HEK293 (cell line): ENCODE results near the gene RPP30.

Source experiments
- CTCF ChIA-PET: fragments of 350-600 bp; formaldehyde crosslinking; extraction: SDS; loops from one replicate; lab custom pipeline; 2021; ENCODE audit warnings: antibody characterized with exemption; lab: Yijun Ruan, JAX
- POLR2A ChIA-PET: fragments of 300-600 bp; formaldehyde crosslinking; extraction: SDS; loops from one replicate; lab custom pipeline; 2020; ENCODE audit warnings: antibody characterized with exemption, inconsistent platforms; lab: Yijun Ruan, JAX
- H3K27ac ChIP-seq: fragments of 200-500 bp; sonication (Bioruptor generic); 2 replicates; pipeline ENCODE4 v1.5.1; 2014; ENCODE audit warnings: low read depth, low read length, control low read depth, inconsistent platforms; ENCODE audit errors: extremely low read depth
- H3K36me3 ChIP-seq, 2 experiments: fragments of 200-500 bp in 1 of 2; sonication (Bioruptor generic) in 1 of 2; 1 replicate in 1 of 2; 2 replicates in 1 of 2; pipeline ENCODE4 v1.5.1; 2014 to 2017; ENCODE audit warnings: inconsistent platforms in 2 of 2, low read length in 2 of 2; ENCODE audit not compliant: control insufficient read depth in 2 of 2, insufficient read depth in 1 of 2
- H3K4me1 ChIP-seq: fragments of 200-500 bp; sonication (Bioruptor generic); 2 replicates; pipeline ENCODE4 v1.5.1; 2014; ENCODE audit warnings: mild to moderate bottlenecking, low read length, inconsistent platforms; ENCODE audit not compliant: control insufficient read depth, insufficient read depth
- H3K4me3 ChIP-seq: 2 replicates; pipeline ENCODE4 v1.5.1; 2011; ENCODE audit warnings: low read depth, mild to moderate bottlenecking, control low read depth, low read length, moderate library complexity
- H3K9me3 ChIP-seq: fragments of 200-500 bp; sonication (Bioruptor generic); 2 replicates; pipeline ENCODE4 v1.5.1; 2014; ENCODE audit warnings: low read depth, low read length, inconsistent platforms; ENCODE audit not compliant: control insufficient read depth, insufficient read depth
- BCL11B ChIP-seq: fragments of 450-650 bp; formaldehyde crosslinking; IDR thresholded peaks from 2 replicates; pipeline ENCODE4 v1.5.1; 2016; ENCODE audit warnings: low read depth, missing biosample characterization, missing genetic modification characterization
- EGR2 ChIP-seq: fragments of 450-650 bp; formaldehyde crosslinking; IDR thresholded peaks from 2 replicates; pipeline ENCODE4 v1.5.1; 2016; ENCODE audit warnings: low read depth, missing biosample characterization, missing genetic modification characterization
- FEZF1 ChIP-seq: fragments of 450-650 bp; formaldehyde crosslinking; IDR thresholded peaks from 2 replicates; pipeline ENCODE4 v1.5.1; 2016; ENCODE audit warnings: missing biosample characterization, missing genetic modification characterization
- GLIS1 ChIP-seq: fragments of 450-650 bp; formaldehyde crosslinking; IDR thresholded peaks from 2 replicates; pipeline ENCODE4 v1.5.1; 2016; ENCODE audit warnings: missing biosample characterization, missing genetic modification characterization
- KLF1 ChIP-seq: fragments of 450-650 bp; formaldehyde crosslinking; IDR thresholded peaks from 2 replicates; pipeline ENCODE4 v1.5.1; 2016; ENCODE audit warnings: missing biosample characterization, missing genetic modification characterization
- MZF1 ChIP-seq: fragments of 450-650 bp; formaldehyde crosslinking; IDR thresholded peaks from 2 replicates; pipeline ENCODE4 v1.5.1; 2017; ENCODE audit warnings: missing biosample characterization, missing genetic modification characterization, borderline replicate concordance
- TRIM28 ChIP-seq: IDR thresholded peaks from 2 replicates; pipeline ENCODE4 v1.6.1; 2011; ENCODE audit warnings: low read length, control low read depth, borderline replicate concordance
- WT1 ChIP-seq: fragments of 450-650 bp; formaldehyde crosslinking; IDR thresholded peaks from 2 replicates; pipeline ENCODE4 v1.5.1; 2016; ENCODE audit warnings: missing biosample characterization, missing genetic modification characterization
- ZBTB17 ChIP-seq: fragments of 450-650 bp; formaldehyde crosslinking; IDR thresholded peaks from 2 replicates; pipeline ENCODE4 v1.5.1; 2016; ENCODE audit warnings: missing biosample characterization, missing genetic modification characterization
- ZFHX2 ChIP-seq: fragments of 450-650 bp; formaldehyde crosslinking; conservative IDR thresholded peaks from 2 replicates; pipeline ENCODE4 v1.5.1; 2016; ENCODE audit warnings: missing biosample characterization, missing genetic modification characterization
- ZNF248 ChIP-seq: fragments of 450-650 bp; formaldehyde crosslinking; IDR thresholded peaks from 2 replicates; pipeline ENCODE4 v1.5.1; 2017; ENCODE audit warnings: missing biosample characterization, missing genetic modification characterization
- ZNF266 ChIP-seq: fragments of 450-650 bp; formaldehyde crosslinking; IDR thresholded peaks from 2 replicates; pipeline ENCODE4 v1.5.1; 2016; ENCODE audit warnings: missing biosample characterization, missing genetic modification characterization, low read depth
- ZNF311 ChIP-seq: fragments of 450-650 bp; formaldehyde crosslinking; IDR thresholded peaks from 2 replicates; pipeline ENCODE4 v1.5.1; 2017; ENCODE audit warnings: missing biosample characterization, missing genetic modification characterization, borderline replicate concordance
- ZNF341 ChIP-seq: fragments of 450-650 bp; formaldehyde crosslinking; IDR thresholded peaks from 2 replicates; pipeline ENCODE4; 2016; ENCODE audit warnings: low read depth, missing biosample characterization, missing genetic modification characterization
- ZNF366 ChIP-seq: fragments of 450-650 bp; formaldehyde crosslinking; conservative IDR thresholded peaks from 2 replicates; pipeline ENCODE4 v1.5.1; 2016; ENCODE audit warnings: missing biosample characterization, missing genetic modification characterization
- ZNF416 ChIP-seq: fragments of 450-650 bp; formaldehyde crosslinking; IDR thresholded peaks from 2 replicates; pipeline ENCODE4 v1.5.1; 2016; ENCODE audit warnings: missing biosample characterization, missing genetic modification characterization
- ZNF548 ChIP-seq: fragments of 450-650 bp; formaldehyde crosslinking; IDR thresholded peaks from 2 replicates; pipeline ENCODE4 v1.5.1; 2016; ENCODE audit warnings: missing biosample characterization, missing genetic modification characterization
- ZNF561 ChIP-seq: fragments of 450-650 bp; IDR thresholded peaks from 2 replicates; pipeline ENCODE4 v1.5.1; 2018; ENCODE audit warnings: missing biosample characterization, missing genetic modification characterization, borderline replicate concordance
- ZNF571 ChIP-seq: fragments of 450-650 bp; formaldehyde crosslinking; IDR thresholded peaks from 2 replicates; pipeline ENCODE4 v1.5.0; 2017; ENCODE audit warnings: missing biosample characterization, missing genetic modification characterization
- ZNF600 ChIP-seq: fragments of 450-650 bp; formaldehyde crosslinking; IDR thresholded peaks from 2 replicates; pipeline ENCODE4 v1.5.1; 2016; ENCODE audit warnings: missing biosample characterization, missing genetic modification characterization
- ZNF629 ChIP-seq: fragments of 450-650 bp; formaldehyde crosslinking; IDR thresholded peaks from 2 replicates; pipeline ENCODE4 v1.5.1; 2017; ENCODE audit warnings: missing biosample characterization, missing genetic modification characterization
- ZNF843 ChIP-seq: fragments of 450-650 bp; formaldehyde crosslinking; IDR thresholded peaks from 2 replicates; pipeline ENCODE4 v1.5.1; 2016; ENCODE audit warnings: missing biosample characterization, missing genetic modification characterization
- TF ChIP-seq, protein P1 (sequence below): fragments of 450-650 bp; formaldehyde crosslinking; IDR thresholded peaks from 2 replicates; pipeline ENCODE4; 2016; ENCODE audit warnings: missing biosample characterization, missing genetic modification characterization

Gene RPP30

DNA sequence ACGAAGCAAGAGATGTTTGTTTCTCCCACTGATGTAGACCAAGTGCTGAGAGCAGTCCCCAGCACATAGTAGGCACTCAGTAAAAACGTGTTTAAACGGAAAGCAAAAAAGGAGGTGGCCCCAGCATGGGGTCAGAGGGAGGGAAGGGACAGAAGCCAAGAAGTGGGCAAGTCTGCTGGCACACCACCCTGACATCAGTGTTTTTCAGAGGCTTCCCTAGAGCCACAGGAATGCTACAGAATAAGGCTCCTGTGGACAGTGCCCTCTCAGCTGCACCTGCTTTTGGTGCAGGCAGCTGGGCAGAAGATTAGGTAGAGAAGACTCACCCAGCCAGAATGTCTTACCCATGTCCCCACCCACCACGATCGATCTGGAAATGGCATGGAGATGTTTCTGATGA, 57.4 kb downstream of the RPP30 start:
- no peak overlapping the region for H3K4me3 ChIP-seq
- CTCF ChIA-PET, result interaction anchor here (1.1 to 1.9 kb wide), 2 partner anchors 9 to 18 kb away, joined by 4 to 5 read pairs; partner anchors contain the start of gene ANKRD1
- TF ChIP-seq ZNF571 (no peak), EGR2 (tag by site-specific recombination) (no peak), ZNF311 (tag by site-specific recombination) (no peak), ZNF248 (tag by site-specific recombination) (no peak), ZNF629 (tag by site-specific recombination) (no peak), ZNF266 (tag by site-specific recombination) (no peak)
- H3K9me3 ChIP-seq, result no peaks in the 10 kb centered on the region
- H3K4me1 ChIP-seq, result 0 out of 2 replicates have a peak, but pooled peaks cover 3% of the 10 kb centered on the region
- H3K36me3 ChIP-seq, result no peaks in the 10 kb centered on the region
- H3K27ac ChIP-seq, result no peak overlapping the region
- POLR2A ChIA-PET, result interaction anchor here (2.1 to 2.9 kb wide), 2 partner anchors 8 to 17 kb away, joined by 10 to 29 read pairs; partner anchors contain the start of gene ANKRD1

DNA sequence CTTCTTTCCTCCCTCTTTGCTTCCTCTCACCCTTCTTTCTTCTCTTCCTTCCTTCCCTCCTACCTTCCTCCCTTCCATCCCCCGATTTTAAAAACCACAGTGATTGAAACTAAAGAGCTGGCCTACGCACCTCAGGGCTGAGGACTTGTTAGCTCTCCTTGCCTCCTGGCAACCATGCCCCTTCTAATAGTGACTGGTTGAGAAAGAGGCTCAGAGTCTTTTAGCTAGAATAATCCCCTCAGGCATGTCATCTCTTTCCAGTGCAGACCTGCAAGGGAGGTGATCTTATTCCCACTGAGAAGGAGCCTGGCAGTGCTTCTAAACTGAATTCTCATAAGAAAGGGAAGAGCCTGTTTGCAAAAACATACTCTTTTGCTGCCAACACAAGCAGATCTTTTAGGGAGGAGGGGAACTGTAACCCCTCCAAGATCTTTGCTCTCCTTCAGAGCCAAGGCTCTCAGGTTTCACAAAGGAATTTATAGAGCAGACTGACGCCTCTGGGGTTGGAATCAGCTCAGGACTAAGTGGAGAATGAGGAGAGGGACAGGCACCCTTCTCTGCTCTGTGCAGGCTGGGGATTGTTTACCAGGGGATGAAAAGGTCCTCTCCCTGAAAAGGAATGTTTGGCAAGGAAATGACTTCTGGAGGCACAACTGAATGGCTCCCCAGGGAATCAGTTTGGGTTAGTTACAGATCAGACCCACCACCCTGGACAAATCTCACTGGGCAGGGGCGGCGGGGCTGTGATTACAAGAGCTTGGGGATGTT, 58.5 kb downstream of the RPP30 start:
- Histone ChIP-seq H3K36me3 (no peaks in the 10 kb centered on the region), H3K27ac (no peak overlapping the region; the same call in 1 of the 2 replicates), H3K4me3 (no peak overlapping the region), H3K9me3 (no peaks in the 10 kb centered on the region), H3K4me1 (0 out of 2 replicates have a peak, but pooled peaks cover 3% of the 10 kb centered on the region)
- CTCF ChIA-PET, result interaction anchor here (0.7 to 1.9 kb wide), 4 partner anchors 10 to 321 kb away, joined by 3 to 6 read pairs (median 4); partner anchors contain the start of gene ANKRD1
- TF ChIP-seq FEZF1 (tag by site-specific recombination) (peak; percentile 32; the same call in 1 of the 2 replicates), TRIM28 (peak; percentile 76), ZFHX2 (tag by site-specific recombination) (no peak; the same call in 1 of the 2 replicates), ZNF561 (tag by site-specific recombination) (peak; percentile 98), GLIS1 (tag by site-specific recombination) (peak; percentile 81), ZNF600 (tag by site-specific recombination) (peak; percentile 39; the same call in 1 of the 2 replicates), MZF1 (tag by site-specific recombination) (peak; percentile 78), ZNF843 (tag by site-specific recombination) (no peak), ZNF341 (tag by site-specific recombination) (peak; percentile 43; the same call in 1 of the 2 replicates), KLF1 (tag by site-specific recombination) (peak; percentile 78), ZBTB17 (tag by site-specific recombination) (peak; percentile 39; the same call in 1 of the 2 replicates), ZNF416 (tag by site-specific recombination) (no peak), WT1 (tag by site-specific recombination) (peak; percentile 66), ZNF366 (peak; percentile 78), BCL11B (tag by site-specific recombination) (no peak), ZNF548 (tag by site-specific recombination) (no peak)
- TF ChIP-seq, protein P1, sequence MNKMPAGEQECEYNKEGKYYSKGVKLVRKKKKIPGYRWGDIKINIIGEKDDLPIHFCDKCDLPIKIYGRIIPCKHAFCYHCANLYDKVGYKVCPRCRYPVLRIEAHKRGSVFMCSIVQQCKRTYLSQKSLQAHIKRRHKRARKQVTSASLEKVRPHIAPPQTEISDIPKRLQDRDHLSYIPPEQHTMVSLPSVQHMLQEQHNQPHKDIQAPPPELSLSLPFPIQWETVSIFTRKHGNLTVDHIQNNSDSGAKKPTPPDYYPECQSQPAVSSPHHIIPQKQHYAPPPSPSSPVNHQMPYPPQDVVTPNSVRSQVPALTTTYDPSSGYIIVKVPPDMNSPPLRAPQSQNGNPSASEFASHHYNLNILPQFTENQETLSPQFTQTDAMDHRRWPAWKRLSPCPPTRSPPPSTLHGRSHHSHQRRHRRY (tag by site-specific recombination), result no peak
- POLR2A ChIA-PET, result interaction anchor here (0.7 to 2.9 kb wide), 4 partner anchors 9 to 79 kb away, joined by 3 to 29 read pairs (median 6); partner anchors contain the start of gene ANKRD1
